HepG2 (cell line): Measurements from ENCODE around the gene MMP7. TPM values are rescaled to one million over a fixed set of nuclear protein-coding genes. Genes with fewer than 3 reads are reported as not detected.

ENCODE experiments used
- ATAC-seq: fragments of 200-7000 bp; cut with Tn5 transposase; 3 replicates; pipeline ENCODE4 v1.9.1; 2020; ENCODE audit warnings: mild to moderate bottlenecking, moderate library complexity
- BruUV-seq: library from RNA; stranded (reverse); fragments of 400-500 nt; replicated peaks from 2 replicates; lab custom pipeline; 2021; lab: Mats Ljungman, UMichigan
- CTCF ChIA-PET: fragments of 300-600 bp; formaldehyde crosslinking; extraction: SDS; loops from one replicate; lab custom pipeline; 2021; ENCODE audit warnings: low total read pairs, inconsistent platforms, low intra/inter-chr PET ratio; lab: Yijun Ruan, JAX
- POLR2A ChIA-PET: fragments of 350-600 bp; sonication (Branson Sonifier 250); formaldehyde crosslinking; loops from one replicate; lab custom pipeline; 2020; ENCODE audit warnings: antibody characterized with exemption, inconsistent platforms; lab: Yijun Ruan, JAX
- DNase-seq: peaks from one replicate; pipeline ENCODE4 v3.0.0-alpha.2; 2015; ENCODE audit warnings: low spot score
- FAIRE-seq: peaks from 3 replicates; lab custom pipeline; 2011; peaks lifted over from hg19 to GRCh38; lab: Jason Lieb, UNC
- H2AFZ ChIP-seq: one replicate; pipeline ENCODE4 v1.6.1; 2011; ENCODE audit warnings: low read length, inconsistent platforms
- H3K27ac ChIP-seq: fragments of 300-600 bp; 3 replicates; pipeline ENCODE4 v1.8.0; 2011; ENCODE audit warnings: mixed run types, mild to moderate bottlenecking, mixed read lengths, low read length, inconsistent platforms; ENCODE audit not compliant: insufficient read depth; ENCODE audit errors: extremely low read length
- H3K27me3 ChIP-seq, 2 experiments: fragments of 200-600 bp in 1 of 2; 2 replicates in 1 of 2; 3 replicates in 1 of 2; pipeline versions ENCODE4 v1.6.0 to v1.8.0; 2011; ENCODE audit warnings: low read length in 2 of 2, mild to moderate bottlenecking in 2 of 2, moderate library complexity in 2 of 2, inconsistent platforms in 1 of 2; ENCODE audit not compliant: insufficient read depth in 2 of 2, control insufficient read depth in 1 of 2
- H3K36me3 ChIP-seq, 2 experiments: fragments of 200-600 bp in 1 of 2; replicated peaks in 1 of 2; 2 replicates in 1 of 2; 3 replicates in 1 of 2; pipeline versions ENCODE4 v1.5.1 to v1.8.0; 2011; ENCODE audit warnings: low read length in 2 of 2, inconsistent platforms in 1 of 2; ENCODE audit not compliant: insufficient read depth in 2 of 2, control insufficient read depth in 1 of 2
- H3K4me1 ChIP-seq: 2 replicates; pipeline ENCODE4 v1.5.1; 2012; ENCODE audit warnings: low read length, inconsistent platforms; ENCODE audit not compliant: insufficient read depth
- H3K4me2 ChIP-seq: 2 replicates; pipeline ENCODE4 v1.6.0; 2011; ENCODE audit warnings: low read depth, low read length, inconsistent platforms
- H3K4me3 ChIP-seq, 3 experiments: fragments of 200-600 bp in 1 of 3; sonication (generic), shearing (Covaris generic) in 1 of 3; replicated peaks in 1 of 3; 2 replicates each; pipeline ENCODE4 v1.5.1; 2011 to 2016; ENCODE audit warnings: low read length in 3 of 3, inconsistent platforms in 2 of 3, low read depth in 2 of 3, mild to moderate bottlenecking in 2 of 3, control low read depth in 1 of 3, mixed read lengths in 1 of 3; ENCODE audit not compliant: insufficient read depth in 1 of 3
- H3K79me2 ChIP-seq: one replicate; pipeline ENCODE4 v1.6.1; 2011; ENCODE audit warnings: low read length, inconsistent platforms; ENCODE audit not compliant: insufficient read depth
- H3K9ac ChIP-seq: 2 replicates; pipeline ENCODE4 v1.6.0; 2011; ENCODE audit warnings: mild to moderate bottlenecking, low read depth, low read length, inconsistent platforms; ENCODE audit not compliant: insufficient read depth
- H3K9me3 ChIP-seq: 2 replicates; pipeline ENCODE4 v1.5.1; 2012; ENCODE audit warnings: mild to moderate bottlenecking, low read length
- H4K20me1 ChIP-seq: 2 replicates; pipeline ENCODE4 v1.6.0; 2011; ENCODE audit warnings: inconsistent platforms, mild to moderate bottlenecking, low read length, moderate library complexity; ENCODE audit not compliant: insufficient read depth
- ETV5 ChIP-seq: IDR thresholded peaks from 2 replicates; pipeline ENCODE4 v1.6.1; 2018; ENCODE audit warnings: missing biosample characterization, missing genetic modification reagents, inconsistent platforms, borderline replicate concordance
- MAFK ChIP-seq, 2 experiments: IDR thresholded peaks in 1 of 2; conservative IDR thresholded peaks in 1 of 2; 2 replicates each; pipeline ENCODE4 v1.6.1; 2011; ENCODE audit warnings: improper control_type of control experiment in 2 of 2, low read length in 2 of 2
- MIER2 ChIP-seq: IDR thresholded peaks from 2 replicates; pipeline ENCODE4 v1.6.1; 2016; ENCODE audit warnings: missing biosample characterization, missing genetic modification reagents
- RBM39 ChIP-seq: fragments of 200-400 bp; formaldehyde crosslinking; IDR thresholded peaks from one replicate; pipeline ENCODE4 v1.6.1; 2018; ENCODE audit warnings: antibody characterized with exemption, mild to moderate bottlenecking, low read depth, low read length; ENCODE audit not compliant: poor library complexity, severe bottlenecking
- SAFB2 ChIP-seq: sonication (generic); formaldehyde crosslinking; IDR thresholded peaks from 2 replicates; pipeline ENCODE4 v1.5.1; 2020; ENCODE audit warnings: missing genetic modification reagents, low read depth, mild to moderate bottlenecking, borderline replicate concordance
- SIX1 ChIP-seq: sonication (generic); formaldehyde crosslinking; IDR thresholded peaks from 2 replicates; pipeline ENCODE4 v1.4.0; 2020; ENCODE audit warnings: missing genetic modification reagents, borderline replicate concordance
- ZFP1 ChIP-seq: IDR thresholded peaks from 2 replicates; pipeline ENCODE4 v1.6.1; 2016
- ZFP36L2 ChIP-seq: sonication (generic); formaldehyde crosslinking; IDR thresholded peaks from 2 replicates; pipeline ENCODE4 v1.4.0; 2020; ENCODE audit warnings: missing genetic modification reagents
- ZNF547 ChIP-seq: sonication (generic); formaldehyde crosslinking; IDR thresholded peaks from 2 replicates; pipeline ENCODE4 v1.5.1; 2020; ENCODE audit warnings: mild to moderate bottlenecking, missing genetic modification reagents
- ZNF607 ChIP-seq: sonication (generic); formaldehyde crosslinking; IDR thresholded peaks from 2 replicates; pipeline ENCODE4 v1.5.1; 2020; ENCODE audit warnings: missing genetic modification reagents, mild to moderate bottlenecking, borderline replicate concordance
- ZNF770 ChIP-seq: sonication (generic); formaldehyde crosslinking; IDR thresholded peaks from 2 replicates; pipeline ENCODE4 v1.5.0; 2020; ENCODE audit warnings: mild to moderate bottlenecking, missing genetic modification reagents
- WGBS: methylation state at CpG from one replicate; pipeline ENCODE4 v1.1.6; 2017; ENCODE audit warnings: low lambda C conversion rate; 5-methylcytosine and 5-hydroxymethylcytosine counted together
- in situ Hi-C: cut with HindIII; loops from 2 replicates; pipeline ENCODE4 v1.10.0; 2017; ENCODE audit warnings: low pct_unique_long_range_greater_than_20kb; ENCODE audit not compliant: extremely low pct_ligation_motif_present
- intact Hi-C: fragments of 100-400 bp; cut with micrococcal nuclease; formaldehyde crosslinking; loops from one replicate; pipeline ENCODE4 v1.10.0; 2022; ENCODE audit not compliant: unreplicated experiment
- polyA plus RNA-seq, 8 experiments: library from polyadenylated mRNA; depleted of rRNA in 3 of 8; stranded (reverse) in 7 of 8; unstranded in 1 of 8; fragments of >200 nt; fragmentation: Illumina TruSeq in 4 of 8; extraction: Trizol in 4 of 8; gene quantifications; 2 replicates each; pipeline versions ENCODE4 v1.2.1 to v1.2.3, GENCODE V29; 2011 to 2016; ENCODE audit warnings: low read depth in 4 of 8, missing spikeins in 1 of 8, mixed read lengths in 1 of 8; ENCODE audit not compliant: insufficient read depth in 1 of 8
- total RNA-seq, 5 experiments: library from RNA; depleted of rRNA; stranded (reverse); fragments of >200 nt; fragmentation: Illumina TruSeq; extraction: Trizol; gene quantifications; 2 replicates each; pipeline ENCODE4 v1.2.3, GENCODE V29; 2016; ENCODE audit warnings: low read depth in 1 of 5

The MMP7 gene
- total and polyA plus RNA-seq, 2 of the 13 experiments (the other 11 are each of a cell fraction or from before 2014, with no cell fraction given), result 0.17 TPM; not detected in 1

- H3K36me3 ChIP-seq, result no peaks in the 10 kb centered on the region
- no peaks in the 10 kb centered on the region for H4K20me1 ChIP-seq
- DNase-seq (no peak), FAIRE-seq (no peak), ATAC-seq (no peak)
- no peaks in the 10 kb centered on the region for H3K4me1 ChIP-seq
- ChIA-PET CTCF (no interaction called here), POLR2A (no interaction called here)
- H2AFZ ChIP-seq, result no peak overlapping the region
- WGBS, result 49% methylated on average over 2 of the region's 2 CpGs
- intact Hi-C loops (no loop called here), in situ Hi-C loops (no loop called here)
- TF ChIP-seq MAFK (conservative IDR thresholded peaks at IDR 0.05 in 1 of 2, IDR thresholded peaks at IDR 0.05 in 1 of 2; ENCODE audit: low read length in 2 of 2) (no peak), MIER2 (no peak), ZNF770 (no peak), ZFP36L2 (CRISPR knock-in tag) (no peak), SIX1 (no peak), RBM39 (no peak), ZNF607 (no peak), SAFB2 (CRISPR knock-in tag) (no peak), ETV5 (CRISPR knock-in tag) (no peak), ZFP1 (CRISPR knock-in tag) (no peak), ZNF547 (no peak)
- no peaks in the 10 kb centered on the region for H3K79me2 ChIP-seq
- H3K27ac ChIP-seq, result no peak overlapping the region
- H3K4me3 ChIP-seq, result no peak overlapping the region
- H3K9ac ChIP-seq, result no peak overlapping the region
- no peaks in the 10 kb centered on the region for H3K9me3 ChIP-seq
- no peaks in the 10 kb centered on the region for H3K27me3 ChIP-seq
- no TSS peak for BruUV-seq
- H3K4me2 ChIP-seq, result no peak overlapping the region
These were observed 7.4 kb downstream of the MMP7 start for GRCh38 chr11:102523189-102523570.
